ENCODE measurements around the gene ACOT7.

Gene ACOT7

DNA sequence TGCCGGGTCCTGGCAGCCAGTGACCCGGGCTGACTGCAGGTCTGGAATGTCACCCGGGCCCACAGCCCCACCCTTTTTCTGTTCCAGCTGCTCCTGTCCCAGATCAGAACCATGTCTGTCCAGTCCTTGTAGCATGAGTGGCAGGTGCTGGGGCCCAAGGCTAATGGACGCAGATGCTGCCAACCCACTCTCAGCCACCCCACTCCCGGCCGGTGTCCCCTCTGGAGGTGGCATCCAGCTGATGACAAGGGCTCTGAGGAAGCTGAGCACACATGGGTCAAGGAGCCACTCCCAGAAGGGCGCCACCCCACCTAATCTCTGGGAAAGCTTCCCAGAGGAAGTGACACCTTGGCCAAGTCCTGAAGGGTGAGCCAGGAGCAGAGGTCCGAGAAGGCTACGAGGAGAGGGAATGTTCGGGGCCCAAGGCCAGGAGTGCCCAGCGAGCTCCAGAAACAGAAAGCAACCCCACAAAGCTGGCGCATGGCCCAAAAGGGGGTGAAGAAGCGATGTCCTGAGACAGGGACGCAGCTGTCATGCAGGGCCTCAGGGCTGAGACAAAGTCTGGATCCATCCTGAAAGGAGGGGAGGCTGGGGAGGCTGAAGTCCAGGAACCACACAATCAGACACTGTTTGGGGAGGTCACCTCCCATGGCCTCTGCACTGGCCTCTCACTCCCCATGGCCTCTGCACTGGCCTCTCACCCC lies 39.5 kb downstream of the ACOT7 start:
- Histone ChIP-seq H3K79me2 (ENCODE audit: low read length) (peaks cover 31% of the 10 kb centered on the region), H3K9me2 (replicated peaks; ENCODE audit: insufficient read depth, low read length) (no peaks in the 10 kb centered on the region), H2AFZ (ENCODE audit: low read length) (no peak overlapping the region), H3K4me3 (ENCODE audit: low read length) (no peak overlapping the region), H4K20me1 (ENCODE audit: insufficient read depth, low read length) (no peaks in the 10 kb centered on the region), H3K27me3 (replicated peaks; ENCODE audit: insufficient read depth, low read length) (no peaks in the 10 kb centered on the region), H3K36me3 (replicated peaks; ENCODE audit: insufficient read depth, low read length) (no peaks in the 10 kb centered on the region), H3F3A (ENCODE audit: insufficient read depth, low read length) (no peaks in the 10 kb centered on the region), H3K9me3 (replicated peaks; ENCODE audit: insufficient read depth, low read length) (no peaks in the 10 kb centered on the region), H3K27ac (ENCODE audit: low read length) (no peak overlapping the region), H3K4me1 (ENCODE audit: low read length) (peaks cover 4% of the 10 kb centered on the region), H3K9ac (ENCODE audit: low read length) (no peak overlapping the region), H3K4me2 (ENCODE audit: low read depth, low read length) (no peak overlapping the region)
- DNase-seq = no peak
- no peak for TF ChIP-seq CTCF (IDR thresholded peaks at IDR 0.05; ENCODE audit: low read length)
- no peak for TF ChIP-seq EZH2 (optimal IDR thresholded peaks at IDR 0.05; ENCODE audit: low read depth, low read length)
- no peak for TF ChIP-seq EZH2phosphoT487 (IDR thresholded peaks at IDR 0.05; ENCODE audit: low read length)

DNA sequence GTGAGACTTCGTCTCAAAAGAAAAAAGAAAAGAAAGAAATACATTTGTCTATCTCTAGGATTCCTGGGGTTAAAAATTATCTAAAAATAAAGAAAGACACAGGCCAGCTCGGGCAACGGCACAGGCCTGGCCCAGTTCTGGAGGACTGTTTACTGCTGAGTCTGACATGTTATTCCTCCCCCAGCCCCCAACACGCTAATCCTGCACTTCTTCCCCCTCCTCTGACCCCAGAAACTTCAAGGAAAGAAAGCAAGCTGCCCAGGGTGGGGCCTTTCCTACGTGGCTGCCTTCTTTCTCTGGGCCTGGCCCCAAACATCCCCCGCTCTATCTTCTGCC lies 40.0 kb downstream of the ACOT7 start:
- H3K79me2 ChIP-seq (ENCODE audit: low read length) = peaks cover 25% of the 10 kb centered on the region
- no peak overlapping the region for H3K9ac ChIP-seq (ENCODE audit: low read length)

GRCh38 chr1:6352138-6352563 lies 41.4 kb downstream of the ACOT7 start:
- Histone ChIP-seq H3K9me3 (replicated peaks; ENCODE audit: insufficient read depth, low read length) (no peaks in the 10 kb centered on the region), H3F3A (ENCODE audit: insufficient read depth, low read length) (no peaks in the 10 kb centered on the region), H3K27ac (ENCODE audit: low read length) (no peak overlapping the region), H2AFZ (ENCODE audit: low read length) (no peak overlapping the region), H3K9me2 (replicated peaks; ENCODE audit: insufficient read depth, low read length) (no peaks in the 10 kb centered on the region), H3K4me2 (ENCODE audit: low read depth, low read length) (no peak overlapping the region), H3K27me3 (replicated peaks; ENCODE audit: insufficient read depth, low read length) (no peaks in the 10 kb centered on the region), H3K9ac (ENCODE audit: low read length) (no peak overlapping the region), H3K79me2 (ENCODE audit: low read length) (peaks cover 15% of the 10 kb centered on the region), H3K4me1 (ENCODE audit: low read length) (no peaks in the 10 kb centered on the region), H3K36me3 (replicated peaks; ENCODE audit: insufficient read depth, low read length) (no peaks in the 10 kb centered on the region), H4K20me1 (ENCODE audit: insufficient read depth, low read length) (no peaks in the 10 kb centered on the region), H3K4me3 (ENCODE audit: low read length) (no peak overlapping the region)
- no peak for DNase-seq
- TF ChIP-seq EZH2phosphoT487 (IDR thresholded peaks at IDR 0.05; ENCODE audit: low read length) (no peak), CTCF (IDR thresholded peaks at IDR 0.05; ENCODE audit: low read length) (no peak), EZH2 (optimal IDR thresholded peaks at IDR 0.05; ENCODE audit: low read depth, low read length) (no peak)

More for the DNA sequence above, 40.0 kb downstream of the ACOT7 start:
- Histone ChIP-seq H4K20me1 (ENCODE audit: insufficient read depth, low read length) (no peaks in the 10 kb centered on the region), H3K36me3 (replicated peaks; ENCODE audit: insufficient read depth, low read length) (no peaks in the 10 kb centered on the region), H2AFZ (ENCODE audit: low read length) (no peak overlapping the region), H3K27me3 (replicated peaks; ENCODE audit: insufficient read depth, low read length) (no peaks in the 10 kb centered on the region), H3K9me2 (replicated peaks; ENCODE audit: insufficient read depth, low read length) (no peaks in the 10 kb centered on the region), H3K4me1 (ENCODE audit: low read length) (no peaks in the 10 kb centered on the region), H3K4me2 (ENCODE audit: low read depth, low read length) (no peak overlapping the region), H3F3A (ENCODE audit: insufficient read depth, low read length) (no peaks in the 10 kb centered on the region), H3K9me3 (replicated peaks; ENCODE audit: insufficient read depth, low read length) (no peaks in the 10 kb centered on the region), H3K27ac (ENCODE audit: low read length) (no peak overlapping the region), H3K4me3 (ENCODE audit: low read length) (no peak overlapping the region)
- no peak for DNase-seq
- TF ChIP-seq EZH2phosphoT487 (IDR thresholded peaks at IDR 0.05; ENCODE audit: low read length) (no peak), EZH2 (optimal IDR thresholded peaks at IDR 0.05; ENCODE audit: low read depth, low read length) (no peak), CTCF (IDR thresholded peaks at IDR 0.05; ENCODE audit: low read length) (no peak)
